ENCODE measurements around the gene PTBP2. TPM values are rescaled to one million over a fixed set of nuclear protein-coding genes. Genes with fewer than 3 reads are reported as not detected.

The PTBP2 gene, protein sequence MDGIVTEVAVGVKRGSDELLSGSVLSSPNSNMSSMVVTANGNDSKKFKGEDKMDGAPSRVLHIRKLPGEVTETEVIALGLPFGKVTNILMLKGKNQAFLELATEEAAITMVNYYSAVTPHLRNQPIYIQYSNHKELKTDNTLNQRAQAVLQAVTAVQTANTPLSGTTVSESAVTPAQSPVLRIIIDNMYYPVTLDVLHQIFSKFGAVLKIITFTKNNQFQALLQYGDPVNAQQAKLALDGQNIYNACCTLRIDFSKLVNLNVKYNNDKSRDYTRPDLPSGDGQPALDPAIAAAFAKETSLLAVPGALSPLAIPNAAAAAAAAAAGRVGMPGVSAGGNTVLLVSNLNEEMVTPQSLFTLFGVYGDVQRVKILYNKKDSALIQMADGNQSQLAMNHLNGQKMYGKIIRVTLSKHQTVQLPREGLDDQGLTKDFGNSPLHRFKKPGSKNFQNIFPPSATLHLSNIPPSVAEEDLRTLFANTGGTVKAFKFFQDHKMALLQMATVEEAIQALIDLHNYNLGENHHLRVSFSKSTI
- total RNA-seq = 10 to 100 TPM; 33.0 to 66.0 TPM

- DNase-seq (ENCODE audit: low spot score) = peak; percentile 39
- no peaks in the 10 kb centered on the region for H3K9me3 ChIP-seq
- ATAC-seq (ENCODE audit: insufficient number of reproducible peaks, low FRiP score, low read depth) = peak; percentile 92
- H3K4me3 ChIP-seq = peak within 1 kb of the TSS; percentile 100
- H3K4me1 ChIP-seq (ENCODE audit: control insufficient read depth in 1 of 2, low read depth in 2 of 2) = peaks cover 5 to 15% of the 10 kb centered on the region in 2 donors
- H3K27ac ChIP-seq = peak within 1 kb of the TSS; percentile 91 to 96
- no peaks in the 10 kb centered on the region for H3K27me3 ChIP-seq (replicated peaks; ENCODE audit: insufficient read depth)
- TF ChIP-seq, protein P1, sequence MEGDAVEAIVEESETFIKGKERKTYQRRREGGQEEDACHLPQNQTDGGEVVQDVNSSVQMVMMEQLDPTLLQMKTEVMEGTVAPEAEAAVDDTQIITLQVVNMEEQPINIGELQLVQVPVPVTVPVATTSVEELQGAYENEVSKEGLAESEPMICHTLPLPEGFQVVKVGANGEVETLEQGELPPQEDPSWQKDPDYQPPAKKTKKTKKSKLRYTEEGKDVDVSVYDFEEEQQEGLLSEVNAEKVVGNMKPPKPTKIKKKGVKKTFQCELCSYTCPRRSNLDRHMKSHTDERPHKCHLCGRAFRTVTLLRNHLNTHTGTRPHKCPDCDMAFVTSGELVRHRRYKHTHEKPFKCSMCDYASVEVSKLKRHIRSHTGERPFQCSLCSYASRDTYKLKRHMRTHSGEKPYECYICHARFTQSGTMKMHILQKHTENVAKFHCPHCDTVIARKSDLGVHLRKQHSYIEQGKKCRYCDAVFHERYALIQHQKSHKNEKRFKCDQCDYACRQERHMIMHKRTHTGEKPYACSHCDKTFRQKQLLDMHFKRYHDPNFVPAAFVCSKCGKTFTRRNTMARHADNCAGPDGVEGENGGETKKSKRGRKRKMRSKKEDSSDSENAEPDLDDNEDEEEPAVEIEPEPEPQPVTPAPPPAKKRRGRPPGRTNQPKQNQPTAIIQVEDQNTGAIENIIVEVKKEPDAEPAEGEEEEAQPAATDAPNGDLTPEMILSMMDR (IDR thresholded peaks at IDR 0.05) = no peak
- H3K36me3 ChIP-seq = no peaks in the 10 kb centered on the region
Measured at GRCh38 chr1:96721416-96722160, at the start of gene PTBP2. TSS of gene PTBP2 (plus strand) at chr1:96721784. CDS start at chr1:96721865, 81 bp downstream.

- no peak overlapping the region for H3K4me3 ChIP-seq
- H3K27me3 ChIP-seq (replicated peaks; ENCODE audit: insufficient read depth) = no peaks in the 10 kb centered on the region
- no peak overlapping the region for H3K27ac ChIP-seq
- DNase-seq (ENCODE audit: low spot score) (no peak), ATAC-seq (ENCODE audit: insufficient number of reproducible peaks, low FRiP score, low read depth) (no peak)
- TF ChIP-seq, protein P1 (IDR thresholded peaks at IDR 0.05) = no peak
- no peaks in the 10 kb centered on the region for H3K4me1 ChIP-seq (ENCODE audit: control insufficient read depth in 1 of 2, low read depth in 2 of 2)
- no peaks in the 10 kb centered on the region for H3K9me3 ChIP-seq
- H3K36me3 ChIP-seq = no peaks in the 10 kb centered on the region
Measured at GRCh38 chr1:96674915-96675314, 46.7 kb upstream of the PTBP2 start.

DNA sequence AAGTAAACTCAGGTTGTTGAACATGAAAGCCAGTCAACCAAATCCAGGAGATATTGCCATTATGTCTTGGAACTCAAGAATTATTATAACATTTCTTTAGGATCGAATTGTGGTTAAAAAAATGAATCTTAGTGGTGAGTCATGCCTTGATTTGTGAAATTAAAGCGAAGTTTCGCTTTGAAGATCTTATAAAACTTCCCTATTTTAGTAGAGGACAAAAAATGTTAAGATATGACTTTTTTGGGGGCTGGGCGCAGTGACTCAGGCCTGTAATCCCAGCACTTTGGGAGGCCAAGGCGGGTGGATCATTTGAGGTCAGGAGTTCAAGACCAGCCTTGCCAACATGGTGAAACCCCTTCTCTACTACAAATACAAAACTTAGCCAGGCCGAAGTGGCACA lies 39.5 kb upstream of the PTBP2 start:
- Histone ChIP-seq H3K4me1 (ENCODE audit: control insufficient read depth in 1 of 2, low read depth in 2 of 2) (no peaks in the 10 kb centered on the region), H3K9me3 (no peaks in the 10 kb centered on the region), H3K27ac (no peak overlapping the region), H3K27me3 (replicated peaks; ENCODE audit: insufficient read depth) (no peaks in the 10 kb centered on the region), H3K36me3 (no peaks in the 10 kb centered on the region), H3K4me3 (no peak overlapping the region)
- TF ChIP-seq, protein P1 (IDR thresholded peaks at IDR 0.05) = no peak
- DNase-seq (ENCODE audit: low spot score) (no peak), ATAC-seq (ENCODE audit: insufficient number of reproducible peaks, low FRiP score, low read depth) (no peak)

- no peak for ATAC-seq (ENCODE audit: insufficient number of reproducible peaks, low FRiP score, low read depth)
Measured at GRCh38 chr1:96683931-96684330, 37.7 kb upstream of the PTBP2 start.

More at GRCh38 chr1:96683931-96684330, 37.7 kb upstream of the PTBP2 start:
- TF ChIP-seq, protein P1 (IDR thresholded peaks at IDR 0.05) = no peak
- no peaks in the 10 kb centered on the region for H3K9me3 ChIP-seq
- H3K36me3 ChIP-seq = no peaks in the 10 kb centered on the region
- DNase-seq (ENCODE audit: low spot score) = no peak
- H3K4me1 ChIP-seq (ENCODE audit: control insufficient read depth in 1 of 2, low read depth in 2 of 2) = no peaks in the 10 kb centered on the region
- H3K27ac ChIP-seq = no peak overlapping the region
- no peak overlapping the region for H3K4me3 ChIP-seq
- no peaks in the 10 kb centered on the region for H3K27me3 ChIP-seq (replicated peaks; ENCODE audit: insufficient read depth)
